ENCODE measurements around the gene ACO2.

The ACO2 gene

DNA sequence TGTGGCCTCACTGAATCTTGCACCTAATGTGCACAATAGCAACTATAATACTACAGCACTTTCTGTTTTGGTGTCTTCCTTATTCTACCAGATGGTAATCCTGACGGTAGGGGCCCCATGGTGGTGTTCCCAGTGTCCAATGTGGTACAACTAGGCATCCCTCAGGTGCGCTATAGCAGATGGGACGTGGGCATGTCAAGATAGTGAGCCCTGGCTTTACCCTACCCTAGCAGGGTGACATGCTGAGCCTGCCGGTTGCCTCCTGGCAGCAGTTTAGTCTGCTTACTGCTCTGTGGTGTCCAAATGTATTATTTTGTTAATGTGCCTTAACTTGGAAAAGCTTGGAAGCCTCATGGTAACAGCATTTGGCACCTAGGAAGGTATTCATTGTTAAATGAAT lies 19.2 kb downstream of the ACO2 start:
- no peak for DNase-seq (ENCODE audit: low read depth in 4 of 4, low spot score in 1 of 4)

DNA sequence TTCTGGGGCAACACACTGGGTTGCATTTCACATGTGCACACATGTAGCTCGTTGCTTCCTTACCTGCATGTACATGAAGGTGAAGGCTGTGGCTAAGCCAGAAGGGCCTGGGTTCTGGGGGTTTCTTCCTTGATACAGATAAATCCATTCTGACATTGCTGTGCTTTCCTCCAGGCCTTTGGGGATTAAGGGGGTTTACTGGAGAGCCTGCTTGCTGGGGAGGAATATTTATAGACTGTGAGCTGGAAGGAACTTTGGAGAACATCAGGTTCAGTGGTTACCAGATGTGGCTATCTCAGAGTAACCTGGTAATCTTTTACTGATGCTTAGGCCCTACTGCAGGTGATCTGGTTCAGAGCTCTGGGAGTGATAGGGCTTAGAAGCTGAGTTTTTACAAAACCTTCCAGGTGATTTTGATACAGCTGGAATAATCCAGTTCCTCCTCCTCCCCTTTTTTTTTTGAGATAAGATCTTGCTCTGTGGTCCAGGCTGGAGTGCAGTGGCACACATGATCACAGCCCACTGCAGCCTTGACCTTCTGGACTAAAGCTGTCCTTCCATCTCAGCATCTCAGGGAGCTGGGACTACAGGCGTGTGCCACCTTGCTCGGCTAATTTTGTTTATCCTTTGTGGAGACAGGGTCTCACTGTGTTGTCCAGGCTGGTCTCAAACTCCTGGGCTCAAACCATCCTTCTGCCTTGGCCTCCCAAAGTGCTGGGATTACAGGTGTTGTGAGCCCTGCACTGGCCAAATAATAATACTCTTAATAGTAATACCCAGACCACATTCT lies 19.9 kb downstream of the ACO2 start:
- DNase-seq (ENCODE audit: low read depth in 4 of 4, low spot score in 1 of 4), result no peak

DNA sequence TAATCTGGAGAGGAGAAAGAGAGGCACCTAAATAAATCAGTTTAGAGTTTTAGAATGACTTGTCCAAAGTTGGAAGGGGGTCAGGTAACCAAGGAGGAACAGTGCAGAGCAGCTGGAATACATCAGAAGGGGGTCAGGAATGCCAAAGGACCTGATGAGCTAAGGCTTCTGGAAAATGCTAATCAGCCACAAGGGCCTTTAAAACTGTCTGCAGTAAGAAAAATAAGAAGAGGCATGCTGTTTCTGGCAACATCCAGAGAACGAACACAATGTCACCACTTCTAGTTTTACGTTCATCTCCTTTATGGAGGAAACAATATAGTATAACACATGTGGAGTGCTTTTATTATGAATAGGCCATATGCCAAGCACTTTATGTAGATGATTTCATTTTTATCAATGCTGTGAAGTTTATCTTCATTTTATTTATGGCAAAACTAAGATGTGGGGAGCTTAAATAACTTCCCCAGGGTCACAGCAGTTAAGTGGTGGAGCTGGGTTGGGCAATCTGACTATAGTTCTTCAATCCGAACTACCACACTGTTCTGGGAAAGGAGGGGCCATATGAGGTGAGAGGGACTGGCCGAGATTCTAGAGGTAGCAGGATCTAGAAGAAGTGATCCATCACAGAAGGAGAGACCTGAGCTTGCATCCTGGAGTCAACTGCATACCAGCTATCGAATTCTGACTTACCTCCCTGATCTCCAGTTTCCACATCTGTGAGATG lies 22.6 kb downstream of the ACO2 start:
- no peak for DNase-seq (ENCODE audit: low read depth in 4 of 4, low spot score in 1 of 4)

DNA sequence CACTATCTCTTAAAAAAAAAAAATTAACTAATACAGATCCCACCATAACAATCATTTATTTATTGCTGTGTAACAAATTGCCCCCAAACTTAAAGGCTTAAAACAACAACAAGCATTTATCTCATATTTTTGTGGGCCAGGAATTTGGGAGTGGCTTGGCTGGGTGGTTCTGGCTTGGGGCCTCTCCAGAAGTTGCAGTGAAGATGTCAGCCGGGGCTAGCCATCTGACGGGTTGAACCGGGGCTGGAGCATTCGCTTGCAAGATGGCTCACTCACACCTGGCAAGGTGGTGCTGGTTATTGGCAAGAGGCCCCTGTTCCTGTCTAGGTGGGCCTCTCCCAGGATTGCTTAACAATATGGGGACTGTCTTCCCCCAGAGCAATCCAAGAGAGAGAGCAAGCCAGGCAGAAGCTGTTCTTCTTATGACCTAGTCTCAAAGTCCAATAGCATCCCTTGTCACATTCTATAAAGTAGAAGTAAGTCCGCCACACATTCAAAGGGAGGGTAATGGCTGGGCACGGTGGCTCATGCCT lies 29.5 kb downstream of the ACO2 start:
- no peak for DNase-seq (ENCODE audit: low read depth in 4 of 4, low spot score in 1 of 4)

DNA sequence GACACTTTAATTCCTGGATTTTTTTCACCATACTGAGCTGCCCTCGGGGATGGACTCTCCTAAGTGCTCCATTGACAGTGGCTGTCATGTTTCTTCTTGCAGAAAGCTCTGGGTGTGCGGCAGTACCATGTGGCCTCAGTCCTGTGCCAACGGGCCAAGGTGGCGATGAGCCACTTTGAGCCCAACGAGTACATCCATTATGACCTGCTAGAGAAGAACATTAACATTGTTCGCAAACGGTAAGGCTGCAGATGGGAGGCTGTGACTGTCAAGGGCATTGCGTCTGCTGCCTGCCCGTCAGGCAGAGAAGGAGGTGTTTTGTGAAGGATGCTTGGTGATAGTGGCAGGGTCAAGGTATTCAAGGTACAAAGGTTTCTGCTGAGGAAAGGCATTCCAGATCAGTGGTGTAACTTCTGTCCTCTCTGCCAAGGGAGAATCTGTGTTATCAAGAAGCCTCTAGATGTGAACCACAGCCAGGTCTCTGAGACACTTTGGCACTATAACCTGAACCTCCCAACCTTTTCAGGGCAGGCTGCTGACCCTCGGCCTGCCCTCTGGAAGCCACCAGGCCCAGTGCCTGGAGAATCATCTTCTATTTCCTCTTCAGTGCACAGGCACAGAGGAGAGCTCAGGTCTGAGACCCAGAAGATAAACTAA lies 30.8 kb downstream of the ACO2 start:
- DNase-seq (ENCODE audit: low read depth in 4 of 4, low spot score in 1 of 4), result no peak

DNA sequence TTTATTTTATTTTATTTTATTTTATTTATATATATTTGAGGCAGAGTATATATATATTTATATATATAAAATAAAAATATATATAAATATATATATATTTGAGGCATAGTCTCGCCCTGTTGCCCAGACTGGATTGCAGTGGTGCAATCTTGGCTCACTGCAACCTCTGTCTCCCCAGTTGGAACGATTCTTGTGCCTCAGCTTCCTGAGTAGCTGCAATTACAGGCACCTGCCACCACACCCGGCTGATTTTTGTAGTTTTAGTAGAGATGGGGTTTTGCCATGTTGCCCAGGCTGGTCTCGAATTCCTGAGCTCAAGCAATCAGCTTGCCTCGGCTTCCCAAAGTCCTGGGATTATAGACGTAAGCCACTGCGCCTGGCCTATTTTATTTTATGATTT lies 31.4 kb downstream of the ACO2 start:
- no peak for DNase-seq (ENCODE audit: low read depth in 4 of 4, low spot score in 1 of 4)

DNA sequence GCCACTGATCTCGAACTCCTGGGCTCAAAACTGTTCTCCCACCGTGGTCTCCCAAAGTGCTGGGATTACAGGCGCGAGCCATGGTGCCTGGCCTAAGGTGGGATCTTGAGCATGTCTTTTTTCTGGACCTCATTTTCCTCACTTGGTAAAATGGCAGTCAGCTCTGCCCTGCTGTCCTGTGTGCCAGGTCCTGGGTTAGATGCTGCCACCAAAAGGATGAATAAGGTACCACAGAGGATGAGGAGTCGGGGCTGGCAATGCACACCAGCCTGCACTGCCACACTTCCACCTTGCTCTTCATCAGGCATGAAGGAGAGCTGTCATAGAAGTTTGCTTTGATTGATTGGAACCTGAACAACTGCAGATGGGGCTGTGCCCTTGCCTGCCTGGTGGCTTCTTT lies 32.3 kb downstream of the ACO2 start:
- DNase-seq (ENCODE audit: low read depth in 4 of 4, low spot score in 1 of 4), result no peak

DNA sequence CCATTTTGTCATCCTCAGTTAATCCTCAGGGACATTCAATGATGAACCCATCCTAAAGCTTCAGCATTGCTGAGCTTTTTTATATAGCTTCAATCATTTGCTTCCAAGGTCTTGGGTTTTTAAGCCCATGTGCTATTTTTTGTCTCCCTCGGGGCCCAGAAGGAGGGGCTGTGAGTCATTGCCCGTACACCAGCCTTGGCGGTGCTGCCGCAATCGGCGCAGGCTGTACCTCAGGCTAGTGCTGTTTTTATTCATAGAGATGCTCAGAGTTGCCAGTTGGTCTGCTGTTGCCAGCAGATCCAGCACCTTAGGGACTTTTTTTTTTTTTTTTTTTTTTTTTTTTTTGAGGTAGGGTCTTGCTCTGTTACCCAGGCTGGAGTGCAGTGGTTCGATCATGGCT lies 35.5 kb downstream of the ACO2 start:
- no peak for DNase-seq (ENCODE audit: low read depth in 4 of 4, low spot score in 1 of 4)

DNA sequence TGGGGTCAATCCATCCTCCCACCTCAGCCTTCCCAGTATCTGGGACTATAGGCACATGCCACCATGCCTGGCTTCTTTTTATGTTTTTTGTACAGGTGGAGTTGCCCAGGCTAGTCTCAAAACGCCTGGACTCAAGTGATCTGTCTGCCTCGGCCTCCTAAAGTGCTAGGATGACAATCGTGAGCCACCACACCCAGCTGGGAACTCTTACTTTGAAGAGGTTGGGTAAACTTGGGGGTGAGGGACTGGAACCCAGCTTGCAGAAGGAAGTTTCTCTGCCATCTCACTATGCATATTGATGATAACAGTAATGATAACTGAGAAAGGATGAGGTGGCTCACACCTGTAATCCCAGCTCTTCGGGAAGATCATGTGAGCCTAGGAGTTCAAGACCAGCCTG lies 35.9 kb downstream of the ACO2 start:
- no peak for DNase-seq (ENCODE audit: low read depth in 4 of 4, low spot score in 1 of 4)

DNA sequence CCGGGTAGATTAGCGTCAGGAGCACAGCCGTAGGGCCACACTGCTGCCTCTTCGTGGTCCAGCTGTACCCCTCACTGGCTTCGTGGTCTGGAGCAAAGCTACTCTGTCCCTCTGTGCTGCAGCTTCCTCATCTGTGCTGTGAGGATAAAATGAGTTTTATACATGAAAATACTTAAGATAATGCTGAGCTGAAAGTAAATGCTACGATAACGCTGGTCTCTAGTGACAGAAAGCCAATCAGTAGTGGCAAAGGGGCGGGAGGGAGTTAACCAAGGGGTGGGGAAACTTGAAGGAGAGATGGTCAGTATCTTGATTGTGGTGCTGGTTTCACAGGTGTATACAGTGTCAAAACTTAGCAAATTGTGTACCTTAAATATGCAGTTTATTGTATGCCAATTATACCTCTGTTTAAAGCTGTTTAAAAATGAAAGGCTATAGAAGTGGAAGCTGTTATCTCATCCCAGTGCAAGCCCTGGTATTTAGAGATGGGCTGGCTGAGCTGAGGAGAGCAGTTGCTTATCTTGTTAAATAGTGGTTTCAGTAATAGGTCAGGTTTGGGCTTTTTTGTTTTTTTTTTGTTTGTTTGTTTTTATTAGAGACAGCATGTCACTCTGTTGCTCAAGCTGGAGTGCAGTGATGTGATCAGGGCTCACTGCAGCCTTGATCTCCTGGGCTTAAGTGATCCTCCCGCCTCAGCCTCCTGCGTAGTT lies 36.7 kb downstream of the ACO2 start:
- no peak for DNase-seq (ENCODE audit: low read depth in 4 of 4, low spot score in 1 of 4)

DNA sequence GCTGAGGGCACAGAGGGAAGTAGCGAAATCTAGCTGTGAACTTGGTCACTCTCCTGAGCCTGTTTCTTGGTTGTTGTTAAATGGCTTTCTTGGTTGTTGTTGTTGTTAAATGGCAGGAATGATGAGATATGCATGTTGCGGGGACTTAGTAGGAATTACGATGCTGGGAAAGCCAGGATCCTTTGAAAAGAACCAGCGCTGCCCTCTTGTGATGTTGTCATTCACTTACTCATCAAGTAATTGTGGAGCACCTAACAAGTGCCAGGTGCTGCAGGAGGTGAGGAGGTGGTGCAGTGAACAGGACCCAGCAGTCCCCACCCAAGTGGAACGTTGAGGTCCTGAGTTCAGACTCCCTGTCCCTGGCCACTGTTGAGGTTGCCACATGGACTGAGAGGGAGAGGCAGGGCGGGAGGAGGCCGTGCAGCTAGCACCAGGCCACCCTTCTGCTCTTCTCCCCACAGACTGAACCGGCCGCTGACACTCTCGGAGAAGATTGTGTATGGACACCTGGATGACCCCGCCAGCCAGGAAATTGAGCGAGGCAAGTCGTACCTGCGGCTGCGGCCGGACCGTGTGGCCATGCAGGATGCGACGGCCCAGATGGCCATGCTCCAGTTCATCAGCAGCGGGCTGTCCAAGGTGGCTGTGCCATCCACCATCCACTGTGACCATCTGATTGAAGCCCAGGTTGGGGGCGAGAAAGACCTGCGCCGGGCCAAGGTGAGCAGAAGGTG lies 38.6 kb downstream of the ACO2 start:
- no peak for DNase-seq (ENCODE audit: low read depth in 4 of 4, low spot score in 1 of 4)

DNA sequence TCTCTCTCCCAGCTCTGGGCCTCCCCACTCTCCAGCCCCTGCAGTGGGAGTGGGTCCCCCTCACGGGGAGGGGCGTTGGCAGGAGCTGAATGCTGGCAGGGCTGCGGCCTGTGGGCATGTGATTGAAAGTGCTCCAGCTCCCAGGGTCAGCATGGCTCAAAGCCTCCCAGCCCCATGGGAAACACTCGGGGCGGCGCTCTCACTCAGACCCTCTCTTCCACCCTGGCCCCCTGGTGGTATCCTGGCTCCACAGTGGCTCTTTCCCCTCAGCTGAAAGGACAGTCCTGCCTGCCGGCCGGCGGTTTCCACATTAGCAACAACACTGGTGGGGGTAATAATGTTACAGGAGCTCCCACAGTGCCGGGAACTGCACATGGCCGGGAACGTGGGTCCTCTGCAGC lies 39.9 kb downstream of the ACO2 start:
- DNase-seq (ENCODE audit: low read depth in 4 of 4, low spot score in 1 of 4), result no peak

DNA sequence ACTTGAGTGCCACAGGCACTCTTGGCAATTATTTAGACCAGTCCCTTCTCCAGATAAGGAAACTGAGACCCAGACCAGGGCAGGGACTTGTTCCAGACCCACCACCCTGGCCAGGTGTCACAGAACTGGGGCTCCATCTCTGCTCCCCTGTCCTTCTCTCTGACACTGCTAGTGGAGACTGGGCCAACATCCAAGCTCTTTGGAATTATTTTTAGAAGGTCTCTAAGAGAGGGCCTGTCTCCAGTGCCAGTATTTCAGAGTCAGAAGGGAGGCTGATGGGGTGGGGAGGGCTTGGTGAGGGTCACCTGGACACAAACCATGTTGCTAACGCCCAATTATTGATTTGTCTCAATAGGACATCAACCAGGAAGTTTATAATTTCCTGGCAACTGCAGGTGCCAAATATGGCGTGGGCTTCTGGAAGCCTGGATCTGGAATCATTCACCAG lies 42.6 kb downstream of the ACO2 start:
- DNase-seq (ENCODE audit: low read depth in 4 of 4, low spot score in 1 of 4), result no peak

DNA sequence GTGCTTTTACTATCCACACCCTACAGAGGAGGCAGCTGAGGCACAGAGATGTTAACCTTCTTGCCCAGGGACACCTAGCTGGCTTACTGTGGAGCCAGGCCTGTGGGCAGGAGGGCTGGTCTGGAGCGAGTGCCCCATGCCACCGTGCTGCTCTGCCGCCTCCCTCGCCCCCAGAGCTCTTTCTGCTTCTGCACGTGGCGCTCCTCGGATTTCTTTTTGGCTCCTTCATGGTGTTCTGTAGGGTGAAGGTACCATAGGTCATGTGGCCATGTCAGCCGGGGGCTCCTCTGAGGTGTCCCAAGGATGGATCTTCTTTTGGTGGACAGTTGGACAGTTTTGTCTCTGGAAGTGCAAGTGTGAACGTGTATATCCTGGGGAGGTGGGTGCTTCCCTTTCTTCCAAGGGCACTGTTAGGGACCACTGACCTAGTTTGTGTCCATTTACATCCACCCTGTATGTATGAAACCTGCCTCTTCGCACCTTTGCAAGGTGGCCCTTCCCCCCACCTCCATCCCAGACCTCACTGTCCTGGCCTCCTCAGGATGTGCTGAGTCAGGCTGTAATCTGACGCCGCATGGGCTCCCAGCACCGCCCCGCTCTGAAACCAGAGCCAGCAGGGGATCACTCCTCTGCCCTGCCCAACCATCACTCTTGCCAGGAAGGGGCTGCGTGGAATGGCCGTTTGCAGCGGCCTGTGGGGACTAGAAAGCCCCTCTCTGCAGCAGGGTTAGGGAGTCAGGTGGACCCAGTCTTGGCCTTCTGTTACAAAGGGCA lies 43.7 kb downstream of the ACO2 start:
- no peak for DNase-seq (ENCODE audit: low read depth in 4 of 4, low spot score in 1 of 4)

DNA sequence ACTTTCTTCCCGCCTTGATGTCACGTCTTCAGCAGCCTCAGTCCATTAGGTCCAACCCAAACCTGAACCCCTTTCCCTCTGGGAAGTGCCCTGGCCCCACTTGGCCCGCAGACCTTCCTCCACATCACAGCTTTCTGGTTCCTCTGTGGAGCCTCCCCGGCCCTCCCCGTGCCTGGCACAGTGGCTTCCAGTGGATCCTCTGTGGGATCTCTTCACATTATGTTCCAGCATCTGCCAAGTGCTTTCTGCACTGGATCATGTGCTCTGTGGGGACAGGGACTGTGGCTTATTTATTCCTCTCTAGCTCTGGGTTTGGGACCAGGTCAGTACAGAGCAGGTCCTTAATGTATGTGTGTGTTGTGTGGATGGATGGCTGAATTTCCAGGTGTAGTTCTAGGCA lies 44.5 kb downstream of the ACO2 start:
- DNase-seq (ENCODE audit: low read depth in 4 of 4, low spot score in 1 of 4), result no peak

DNA sequence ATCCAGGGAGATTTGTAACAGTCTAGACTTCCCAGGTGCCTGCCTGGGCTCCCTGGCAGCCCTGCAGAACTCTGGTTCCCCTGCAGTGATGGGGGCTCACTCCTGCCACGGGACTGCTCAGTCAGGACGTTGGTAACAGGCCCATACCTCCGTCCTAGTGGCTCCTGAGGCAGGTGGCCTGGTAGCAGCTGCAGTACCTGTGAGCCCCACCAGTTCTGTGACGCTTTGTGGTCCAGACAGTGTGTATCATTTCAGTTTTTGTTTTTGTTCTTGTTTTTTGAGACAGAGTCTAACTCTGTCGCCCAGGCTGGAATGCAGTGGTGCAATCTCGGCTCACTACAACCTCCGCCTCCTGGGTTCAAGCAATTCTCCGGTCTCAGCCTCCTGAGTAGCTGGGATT lies 47.5 kb downstream of the ACO2 start:
- no peak for DNase-seq (ENCODE audit: low read depth in 4 of 4, low spot score in 1 of 4)

DNA sequence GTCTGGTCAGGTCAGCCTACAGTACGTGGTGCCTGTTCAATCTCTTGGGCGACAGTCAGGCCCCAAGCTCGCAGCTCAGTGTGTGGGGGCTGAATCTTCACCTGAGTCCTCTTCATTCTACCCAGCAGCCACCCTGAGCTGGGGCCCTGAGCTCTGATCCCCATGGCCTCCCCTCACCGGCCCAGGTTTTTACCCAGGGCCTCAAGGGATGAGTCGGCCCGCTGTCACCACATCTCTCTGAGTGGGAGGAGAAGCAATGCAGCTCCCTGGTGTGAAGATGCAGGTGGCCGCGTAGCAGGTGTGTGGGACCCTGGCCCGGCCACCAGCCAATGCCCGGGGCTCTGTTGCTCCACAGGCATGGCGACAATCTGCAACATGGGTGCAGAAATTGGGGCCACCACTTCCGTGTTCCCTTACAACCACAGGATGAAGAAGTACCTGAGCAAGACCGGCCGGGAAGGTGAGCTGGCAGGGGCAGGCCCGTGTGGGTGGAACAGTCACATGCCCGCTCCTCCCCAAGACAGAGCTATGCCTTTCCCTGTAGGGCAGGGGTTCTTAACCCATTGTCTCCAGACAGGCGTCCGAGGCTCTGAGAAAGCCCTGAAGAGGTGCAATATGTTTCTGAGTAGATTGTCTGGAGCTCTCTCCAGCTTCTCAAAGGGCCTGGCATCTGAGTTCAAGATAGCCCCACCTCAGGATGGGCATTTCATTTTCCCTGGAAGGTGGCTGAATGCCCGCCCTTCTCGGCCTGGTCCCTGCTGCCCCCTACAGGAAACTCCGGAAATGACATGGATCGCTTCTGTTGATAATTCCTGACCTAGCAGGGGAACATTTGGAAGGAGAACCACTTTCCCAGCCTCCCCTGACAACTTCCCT lies 48.5 kb downstream of the ACO2 start:
- peak in 1 of 4 experiments; percentile 45 for DNase-seq (ENCODE audit: low read depth in 4 of 4, low spot score in 1 of 4)

DNA sequence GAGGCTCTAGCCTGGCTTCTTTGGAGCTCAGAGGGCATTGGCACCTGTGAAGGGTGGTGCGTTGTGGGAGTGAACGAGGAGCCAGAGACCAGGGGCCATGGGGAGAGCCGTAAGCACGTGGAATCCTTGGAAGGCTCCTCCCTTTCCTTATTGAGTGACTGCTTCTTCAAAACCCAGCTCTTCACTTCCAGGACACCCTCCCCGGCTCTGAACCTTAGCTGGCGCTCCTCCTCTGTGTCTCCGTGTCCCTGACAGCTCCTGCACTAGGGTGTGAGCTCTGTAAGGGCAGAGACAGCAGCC lies 49.1 kb downstream of the ACO2 start:
- DNase-seq (ENCODE audit: low read depth in 4 of 4, low spot score in 1 of 4), result no peak

DNA sequence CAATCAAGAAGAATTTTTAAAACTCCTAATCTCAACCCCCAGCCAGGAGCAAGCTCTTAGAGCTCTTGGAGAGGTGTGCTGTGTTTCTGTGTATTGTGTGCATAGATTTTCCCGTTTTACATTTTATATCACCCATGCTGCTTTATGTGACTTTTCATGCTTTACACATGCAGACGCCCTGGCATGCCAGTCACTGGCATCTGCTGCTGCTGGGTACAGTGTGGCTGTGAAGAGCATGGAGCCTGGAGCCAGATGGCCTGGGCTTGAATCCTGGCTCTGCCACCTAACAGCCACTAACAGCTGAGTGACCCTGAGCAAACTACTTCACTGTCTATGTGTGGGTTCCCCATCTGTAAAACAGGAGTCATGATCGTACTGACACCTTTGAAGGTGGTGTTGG lies 52.2 kb downstream of the ACO2 start:
- DNase-seq (ENCODE audit: low read depth in 4 of 4, low spot score in 1 of 4), result no peak
